OCI-LY3 (cell line): ENCODE data around the gene CACNA2D1.

Source experiments
- CTCF ChIP-seq: fragments of 200-600, 300-600 bp; sonication (generic); IDR thresholded peaks from 2 replicates; pipeline ENCODE4 v1.5.1; 2014; ENCODE audit warnings: antibody characterized with exemption, low read length, low read depth
- EZH2phosphoT487 ChIP-seq: fragments of 200-600 bp; shearing (Covaris generic); IDR thresholded peaks from 2 replicates; pipeline ENCODE4 v1.6.1; 2018; ENCODE audit warnings: antibody characterized with exemption, mixed run types, low read depth

GRCh38 chr7:82257118-82257695, 186.4 kb downstream of the CACNA2D1 start:
- TF ChIP-seq CTCF, result no peak
- TF ChIP-seq EZH2phosphoT487, result no peak
